Amniotic epithelial cell (primary cell): ENCODE data around the gene HOOK1.
"Not testable (repeated sequence)": the region's sequence is repeated elsewhere in the genome, so short reads cannot be mapped to it uniquely, and the experiment has no call there.

ENCODE experiments used
- DNase-seq: peaks from one replicate; pipeline ENCODE4 v3.0.0-alpha.2; 2010; ENCODE audit warnings: low read depth

The HOOK1 gene

GRCh38 chr1:59819566-59820438 is 5.1 kb downstream of the HOOK1 start:
- no peak for DNase-seq

- DNase-seq: no peak
These were observed 12.4 kb downstream of the HOOK1 start for GRCh38 chr1:59827055-59827643.

GRCh38 chr1:59828160-59828559 is 13.4 kb downstream of the HOOK1 start:
- no peak for DNase-seq

- no peak for DNase-seq
These were observed 16.8 kb downstream of the HOOK1 start for GRCh38 chr1:59831529-59831928.

- DNase-seq: no peak
These were observed 18.3 kb downstream of the HOOK1 start for GRCh38 chr1:59833022-59833421.

- DNase-seq: no peak
These were observed 19.2 kb downstream of the HOOK1 start for GRCh38 chr1:59833991-59834390.

- DNase-seq: not testable (repeated sequence)
These were observed 23.1 kb downstream of the HOOK1 start for GRCh38 chr1:59837857-59838256.

GRCh38 chr1:59845091-59845490 is 30.3 kb downstream of the HOOK1 start:
- DNase-seq: no peak

- no peak for DNase-seq
These were observed 31.6 kb downstream of the HOOK1 start for GRCh38 chr1:59846209-59846894.

- no peak for DNase-seq
These were observed 32.1 kb downstream of the HOOK1 start for GRCh38 chr1:59846895-59847282.

GRCh38 chr1:59852117-59852516 is 37.4 kb downstream of the HOOK1 start:
- no peak for DNase-seq

- not testable (repeated sequence) for DNase-seq
These were observed 40.5 kb downstream of the HOOK1 start for GRCh38 chr1:59855297-59855696.

- no peak for DNase-seq
These were observed 42.1 kb downstream of the HOOK1 start for GRCh38 chr1:59856725-59857338.

GRCh38 chr1:59857679-59858354 is 43.1 kb downstream of the HOOK1 start:
- no peak for DNase-seq

GRCh38 chr1:59866462-59866861 is 51.7 kb downstream of the HOOK1 start:
- no peak for DNase-seq

- DNase-seq: no peak
These were observed 57.0 kb downstream of the HOOK1 start for GRCh38 chr1:59871746-59872145.

GRCh38 chr1:59877108-59877682 is 62.4 kb downstream of the HOOK1 start:
- no peak for DNase-seq

- DNase-seq: no peak
These were observed 63.6 kb downstream of the HOOK1 start for GRCh38 chr1:59878370-59878769.

GRCh38 chr1:59879574-59879973 is 64.8 kb downstream of the HOOK1 start:
- DNase-seq: peak; percentile 77

GRCh38 chr1:59879996-59880505 is 65.3 kb downstream of the HOOK1 start:
- no peak for DNase-seq

GRCh38 chr1:59880735-59881134 is 66.0 kb downstream of the HOOK1 start:
- peak; percentile 31 for DNase-seq
